Activated T-cell treated with anti-CD3 and anti-CD28 coated beads, Interleukin-2, amount 50 U/mL, for 4 hours (primary cell): ENCODE results near the gene ZFAND4. TPM values are rescaled to one million over a fixed set of nuclear protein-coding genes. Genes with fewer than 3 reads are reported as not detected.
"Not testable (repeated sequence)": the region's sequence is repeated elsewhere in the genome, so short reads cannot be mapped to it uniquely, and the experiment has no call there.

ENCODE experiments used
- ATAC-seq, 2 donors: fragments of 200-7000 bp; cut with Tn5 transposase; one replicate each; pipeline ENCODE4 v1.10.0; 2021
- DNase-seq: peaks from one replicate; pipeline ENCODE4 v3.0.0-alpha.2; 2020
- H3K27me3 Mint-ChIP-seq: one replicate; pipeline ENCODE4 v1.8.0; 2021; ENCODE audit warnings: low read depth, mixed read lengths
- H3K36me3 Mint-ChIP-seq: one replicate; pipeline ENCODE4 v1.8.0; 2022; ENCODE audit warnings: mixed read lengths; ENCODE audit not compliant: insufficient read depth
- H3K4me1 Mint-ChIP-seq: one replicate; pipeline ENCODE4 v1.8.0; 2021; ENCODE audit warnings: low read depth, mixed read lengths
- H3K4me3 Mint-ChIP-seq: one replicate; pipeline ENCODE4 v1.8.0; 2021; ENCODE audit warnings: mild to moderate bottlenecking, moderate library complexity, mixed read lengths
- H3K9me3 Mint-ChIP-seq: one replicate; pipeline ENCODE4 v1.8.0; 2021; ENCODE audit warnings: mixed read lengths
- total RNA-seq, 3 donors: library from RNA; stranded (reverse); gene quantifications; one replicate each; pipeline ENCODE4 v1.2.1, GENCODE V29; 2021

ZFAND4 gene
- total RNA-seq, 3 donors from 2014 or later: 10.6 to 14.3 (median 11.8) TPM

DNA sequence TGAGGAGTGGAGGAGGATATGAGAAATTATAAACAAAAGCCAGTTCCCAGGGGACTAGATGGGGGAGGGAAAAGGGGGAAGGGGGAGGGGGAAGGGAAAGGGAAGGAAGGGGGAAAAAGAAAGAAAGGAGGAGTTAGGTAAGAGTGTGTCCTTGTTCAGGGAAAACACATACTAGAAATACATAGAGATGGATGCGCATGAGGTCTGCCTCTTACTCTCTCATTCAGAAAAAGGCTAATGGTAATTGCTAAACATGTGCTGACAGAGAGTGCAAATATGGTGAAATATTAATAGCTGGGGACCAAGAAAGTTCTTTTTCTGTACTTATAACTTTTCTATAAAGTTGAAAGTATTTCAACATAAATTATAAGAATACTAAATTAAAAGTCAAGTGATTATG is 64.5 kb downstream of the ZFAND4 start:
- Mint-ChIP-seq H3K27me3 (no peaks in the 10 kb centered on the region), H3K36me3 (peaks cover 30% of the 10 kb centered on the region), H3K4me3 (no peak overlapping the region), H3K9me3 (peaks cover 8% of the 10 kb centered on the region), H3K4me1 (no peaks in the 10 kb centered on the region)
- no peak for ATAC-seq
- DNase-seq: no peak

DNA sequence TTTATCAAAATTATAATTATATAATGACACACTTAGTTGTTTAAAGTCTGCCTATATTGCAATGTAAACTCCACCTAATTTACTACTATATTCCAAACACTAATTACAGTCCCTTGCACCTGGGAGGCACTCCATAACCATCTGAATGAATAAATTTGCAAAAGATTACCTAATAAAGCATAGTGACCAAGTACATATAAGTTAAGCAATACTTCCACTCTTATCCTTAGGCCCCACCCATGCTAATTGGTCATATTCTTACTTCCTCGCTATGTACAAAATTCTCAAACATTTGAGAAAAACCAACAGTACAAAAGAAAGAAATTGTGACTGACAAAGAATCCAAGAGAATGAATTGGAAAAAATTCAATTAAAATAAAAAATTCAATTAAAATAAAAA is 65.3 kb downstream of the ZFAND4 start:
- no peak for DNase-seq
- Mint-ChIP-seq H3K4me3 (no peak overlapping the region), H3K27me3 (no peaks in the 10 kb centered on the region), H3K4me1 (no peaks in the 10 kb centered on the region), H3K36me3 (peaks cover 25% of the 10 kb centered on the region), H3K9me3 (peaks cover 8% of the 10 kb centered on the region)
- no peak for ATAC-seq

DNA sequence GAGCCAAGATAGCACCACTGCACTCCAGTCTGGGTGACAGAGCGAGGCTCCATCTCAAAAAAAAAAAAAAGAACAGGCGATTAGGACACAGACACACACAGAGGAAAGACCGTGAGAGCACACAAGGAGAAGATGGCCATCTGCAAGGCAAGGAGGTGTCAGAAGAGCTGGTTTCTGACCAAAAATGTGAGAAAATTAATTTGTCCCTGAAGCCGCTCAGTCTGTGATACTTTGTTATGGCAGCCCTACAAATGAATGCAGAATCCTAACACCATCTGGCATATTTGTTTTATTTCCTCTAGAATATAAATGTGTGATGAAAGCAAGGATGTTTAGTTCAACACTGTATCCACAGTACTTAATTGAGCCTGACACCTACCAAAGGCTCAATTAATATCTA is 69.7 kb downstream of the ZFAND4 start:
- Mint-ChIP-seq H3K36me3 (no peaks in the 10 kb centered on the region), H3K9me3 (peaks cover 5% of the 10 kb centered on the region), H3K27me3 (peaks cover 13% of the 10 kb centered on the region), H3K4me1 (peaks cover 3% of the 10 kb centered on the region), H3K4me3 (no peak overlapping the region)
- DNase-seq (no peak), ATAC-seq (no peak)

DNA sequence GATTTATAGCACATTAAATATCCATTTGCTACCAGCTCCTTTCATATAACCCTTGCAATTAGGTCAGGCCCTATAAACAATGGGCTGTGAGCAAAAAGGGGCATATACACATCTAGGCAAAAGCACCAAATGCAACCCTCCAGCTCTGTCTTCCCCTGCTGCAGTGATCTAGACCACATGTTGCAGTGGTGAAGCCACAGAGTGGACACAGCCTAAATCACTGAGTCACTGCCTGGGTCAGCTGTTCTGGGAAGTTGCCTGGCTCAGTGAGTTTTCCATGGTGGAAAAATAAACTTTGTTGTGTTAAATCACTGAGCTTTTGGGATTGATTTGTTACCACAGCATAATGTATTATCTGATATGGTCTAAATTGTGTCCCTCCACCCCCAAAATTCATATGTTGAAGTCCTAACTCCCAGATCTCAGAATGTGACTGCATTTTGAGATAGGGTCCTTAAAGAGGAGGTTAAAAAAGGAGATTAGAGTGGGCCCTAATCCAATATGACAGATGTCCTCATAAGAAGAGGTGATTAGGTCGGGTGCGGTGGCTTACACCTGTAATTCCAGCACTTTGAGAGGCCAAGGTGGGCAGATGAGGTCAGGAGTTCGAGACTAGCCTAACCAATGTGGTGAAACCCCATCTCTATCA is 70.4 kb downstream of the ZFAND4 start:
- no peaks in the 10 kb centered on the region for H3K36me3 Mint-ChIP-seq
- peaks cover 13% of the 10 kb centered on the region for H3K27me3 Mint-ChIP-seq
- no peak for ATAC-seq
- H3K9me3 Mint-ChIP-seq: peaks cover 5% of the 10 kb centered on the region
- no peak overlapping the region for H3K4me3 Mint-ChIP-seq
- peaks cover 3% of the 10 kb centered on the region for H3K4me1 Mint-ChIP-seq
- DNase-seq: no peak

DNA sequence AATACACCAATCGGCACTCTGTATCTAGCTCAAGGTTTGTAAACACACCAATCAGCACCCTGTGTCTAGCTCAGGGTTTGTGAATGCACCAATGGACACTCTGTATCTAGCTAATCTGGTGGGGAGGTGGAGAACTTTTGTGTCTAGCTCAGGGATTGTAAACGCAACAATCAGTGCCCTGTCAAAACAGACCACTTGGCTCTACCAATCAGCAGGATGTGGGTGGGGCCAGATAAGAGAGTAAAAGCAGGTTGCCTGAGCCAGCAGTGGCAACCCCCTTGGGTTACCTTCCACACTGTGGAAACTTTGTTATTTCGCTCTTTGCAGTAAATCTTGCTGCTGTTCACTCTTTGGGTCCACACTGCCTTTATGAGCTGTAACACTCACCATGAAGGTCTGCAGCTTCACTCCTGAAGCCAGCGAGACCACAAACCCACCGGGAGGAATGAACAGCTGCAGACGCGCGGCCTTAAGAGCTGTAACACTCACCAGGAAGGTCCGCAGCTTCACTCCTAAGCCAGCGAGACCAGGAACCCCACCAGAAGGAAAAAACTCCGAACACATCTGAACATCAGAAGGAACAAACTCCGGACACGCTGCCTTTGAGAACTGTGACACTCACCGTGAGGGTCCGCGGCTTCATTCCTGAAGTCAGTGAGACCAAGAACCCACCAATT is 71.2 kb downstream of the ZFAND4 start:
- H3K4me3 Mint-ChIP-seq, DNase-seq, H3K36me3 Mint-ChIP-seq, H3K9me3 Mint-ChIP-seq, ATAC-seq, H3K4me1 Mint-ChIP-seq: not testable (repeated sequence)
- H3K27me3 Mint-ChIP-seq: peaks cover 13% of the 10 kb centered on the region

DNA sequence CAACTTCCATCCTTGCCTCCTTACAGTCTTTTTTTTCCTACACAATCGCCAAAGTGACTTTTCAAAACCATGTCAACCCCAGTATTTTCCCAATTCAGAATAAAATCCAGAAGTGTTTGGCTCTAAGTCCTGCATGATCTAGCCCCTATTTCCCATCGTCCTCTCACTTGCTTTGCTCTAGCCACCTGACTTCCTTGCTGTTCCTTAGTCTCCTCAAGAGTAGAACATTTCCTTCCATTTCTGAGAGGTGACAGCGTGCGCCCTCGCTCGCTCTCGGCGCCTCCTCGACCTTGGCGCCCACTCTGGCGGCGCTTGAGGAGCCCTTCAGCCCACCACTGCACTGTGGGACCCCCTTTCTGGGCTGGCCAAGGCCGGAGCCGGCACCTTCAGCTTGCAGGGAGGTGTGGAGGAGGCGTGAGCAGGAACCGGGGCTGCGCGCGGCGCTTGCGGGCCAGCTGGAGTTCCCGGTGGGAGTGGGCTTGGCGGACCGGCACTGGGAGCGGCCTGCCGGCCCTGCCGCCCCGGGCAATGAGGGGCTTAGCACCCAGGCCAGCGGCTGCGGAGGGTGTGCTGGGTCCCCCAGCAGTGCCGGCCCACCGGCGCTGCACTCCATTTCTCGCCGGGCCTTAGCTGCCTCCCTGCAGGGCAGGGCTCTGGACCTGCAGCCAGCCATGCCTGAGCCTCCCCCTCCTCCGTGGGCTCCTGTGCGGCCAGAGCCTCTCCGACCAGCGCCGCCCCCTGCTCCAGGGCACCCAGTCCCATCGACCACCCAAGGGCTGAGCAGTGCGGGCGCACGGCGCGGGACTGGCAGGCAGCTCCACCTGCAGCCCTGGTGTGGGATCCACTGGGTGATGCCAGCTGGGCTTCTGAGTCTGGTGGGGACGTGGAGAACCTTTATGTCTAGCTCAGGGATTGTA is 72.0 kb downstream of the ZFAND4 start:
- H3K4me3 Mint-ChIP-seq, H3K9me3 Mint-ChIP-seq, H3K36me3 Mint-ChIP-seq, DNase-seq, H3K4me1 Mint-ChIP-seq, ATAC-seq: not testable (repeated sequence)
- peaks cover 13% of the 10 kb centered on the region for H3K27me3 Mint-ChIP-seq

DNA sequence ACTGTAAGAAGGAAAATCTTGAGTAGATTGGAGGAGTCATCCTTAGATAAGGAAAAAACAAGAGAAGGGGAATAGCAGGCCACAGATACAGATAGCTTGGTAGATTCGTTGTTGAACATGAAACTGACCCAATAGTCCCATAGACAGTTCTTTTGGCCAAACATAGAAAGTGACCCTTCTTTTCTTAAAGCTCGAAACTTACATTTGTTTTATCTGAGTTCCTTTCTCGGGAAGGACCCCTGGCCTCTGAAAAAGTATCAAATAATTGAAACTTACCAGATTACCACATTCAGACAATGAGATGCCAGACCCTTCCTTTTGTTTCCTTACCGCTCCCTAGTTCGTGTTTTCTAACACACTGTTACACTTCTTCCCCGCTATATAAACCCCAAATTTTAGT is 72.9 kb downstream of the ZFAND4 start:
- no peak overlapping the region for H3K4me3 Mint-ChIP-seq
- peaks cover 13% of the 10 kb centered on the region for H3K27me3 Mint-ChIP-seq
- H3K36me3 Mint-ChIP-seq: no peaks in the 10 kb centered on the region
- no peak for ATAC-seq
- peaks cover 6% of the 10 kb centered on the region for H3K4me1 Mint-ChIP-seq
- DNase-seq: no peak
- H3K9me3 Mint-ChIP-seq: peaks cover 5% of the 10 kb centered on the region

DNA sequence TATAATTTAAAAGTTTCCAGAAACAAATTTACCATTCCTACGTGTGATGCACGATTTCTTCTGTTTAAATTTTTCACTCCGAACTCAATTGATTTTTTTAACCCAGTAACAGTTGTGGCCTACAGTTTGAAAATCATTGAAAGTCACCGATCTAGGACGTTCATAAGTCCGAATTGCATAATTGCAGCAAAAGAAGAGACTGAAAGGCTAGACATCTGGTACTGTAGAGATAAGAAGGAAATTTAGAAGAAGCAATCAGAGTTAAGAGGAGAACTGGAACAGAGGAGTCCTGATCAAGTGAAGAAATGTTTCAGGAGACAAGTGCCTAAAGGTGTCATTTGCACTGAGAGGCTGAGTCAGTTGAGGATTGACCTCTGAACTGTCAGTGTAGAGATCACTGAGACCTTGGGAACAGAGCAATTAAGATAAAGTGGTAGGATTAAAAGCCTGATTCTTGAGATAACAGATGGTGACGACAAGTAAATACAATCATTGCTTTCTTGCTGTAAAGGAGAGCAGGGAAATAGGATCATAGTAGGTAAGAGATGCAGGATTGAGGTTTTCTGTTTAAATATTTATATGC is 73.5 kb downstream of the ZFAND4 start:
- DNase-seq: no peak
- Mint-ChIP-seq H3K36me3 (no peaks in the 10 kb centered on the region), H3K27me3 (peaks cover 13% of the 10 kb centered on the region), H3K4me3 (no peak overlapping the region), H3K9me3 (peaks cover 5% of the 10 kb centered on the region), H3K4me1 (peaks cover 7% of the 10 kb centered on the region)
- no peak for ATAC-seq

DNA sequence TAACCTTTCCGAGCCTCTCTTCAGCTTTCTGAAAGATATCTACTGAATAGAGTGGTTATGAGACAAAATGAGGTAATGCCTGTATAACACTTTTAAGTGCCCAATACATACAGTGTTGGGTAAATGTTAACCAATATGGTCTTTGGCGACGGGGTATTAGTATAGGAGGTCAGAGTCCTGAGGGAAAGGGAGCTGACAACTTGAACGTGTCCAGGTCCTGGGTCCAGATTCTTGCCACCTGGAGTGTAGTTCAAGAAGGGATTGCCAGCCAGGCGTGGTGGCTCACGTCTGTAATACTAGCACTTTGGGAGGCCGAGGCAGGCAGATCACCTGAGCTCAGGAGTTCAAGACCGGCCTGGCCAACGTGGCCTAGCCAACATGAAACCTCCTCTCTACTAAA is 76.0 kb downstream of the ZFAND4 start:
- H3K4me3 Mint-ChIP-seq: no peak overlapping the region
- H3K4me1 Mint-ChIP-seq: peaks cover 28% of the 10 kb centered on the region
- ATAC-seq: no peak

DNA sequence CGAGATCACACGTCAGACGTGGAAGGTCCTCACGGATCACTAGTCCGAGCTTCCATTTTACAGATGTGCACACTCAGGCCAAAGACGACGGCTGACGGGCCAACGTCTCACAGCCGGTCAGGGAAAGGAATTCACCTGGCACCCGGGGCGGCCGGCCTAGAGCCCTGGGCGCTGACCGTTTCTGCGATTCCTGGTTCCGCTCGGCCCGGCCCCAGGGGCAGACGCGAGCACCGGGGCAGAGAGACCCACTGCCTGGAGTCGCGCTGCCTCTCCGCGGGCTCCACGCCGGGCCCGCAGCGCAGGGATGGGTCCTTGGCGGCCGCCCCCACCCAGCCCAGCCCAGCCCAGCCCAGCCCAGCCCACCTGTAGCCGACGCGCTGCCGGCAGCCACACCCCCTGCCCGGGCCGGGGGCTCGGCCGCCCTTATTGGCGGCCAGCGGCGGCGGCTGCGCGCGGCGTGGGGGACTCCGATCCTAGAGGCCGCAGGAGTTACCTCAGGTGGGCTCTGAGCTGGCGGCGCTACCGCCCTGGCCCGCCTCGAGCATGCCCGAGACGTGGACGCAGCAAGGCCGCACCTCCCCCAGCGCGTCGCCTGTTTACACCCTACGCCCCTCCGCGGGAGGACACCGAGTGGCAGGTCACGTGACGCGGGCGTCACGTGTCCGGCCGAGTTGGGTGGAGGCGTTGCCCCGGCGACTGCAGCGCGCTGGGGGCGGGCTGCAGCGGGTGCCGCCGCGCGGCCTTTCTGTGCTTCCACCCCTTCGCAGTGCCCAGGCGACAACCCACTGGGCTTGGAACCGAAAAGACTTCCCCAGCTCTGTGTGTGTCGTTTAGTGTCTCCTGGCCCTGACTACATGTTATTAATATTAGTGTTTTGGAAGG is 78.1 kb downstream of the ZFAND4 start:
- Mint-ChIP-seq H3K36me3 (peaks cover 9% of the 10 kb centered on the region), H3K4me3 (peak overlapping the region; percentile 86), H3K9me3 (peaks cover 11% of the 10 kb centered on the region), H3K27me3 (peaks cover 5% of the 10 kb centered on the region), H3K4me1 (peaks cover 34% of the 10 kb centered on the region)
- ATAC-seq (peak; percentile 91 to 94), DNase-seq (peak; percentile 79)

More for the DNA sequence above, 76.0 kb downstream of the ZFAND4 start:
- peaks cover 9% of the 10 kb centered on the region for H3K27me3 Mint-ChIP-seq
- no peak for DNase-seq
- peaks cover 3% of the 10 kb centered on the region for H3K36me3 Mint-ChIP-seq
- peaks cover 5% of the 10 kb centered on the region for H3K9me3 Mint-ChIP-seq

- H3K36me3 Mint-ChIP-seq: peaks cover 9% of the 10 kb centered on the region
- H3K4me1 Mint-ChIP-seq: peaks cover 34% of the 10 kb centered on the region
- no peak for DNase-seq
- ATAC-seq: no peak
- no peaks in the 10 kb centered on the region for H3K27me3 Mint-ChIP-seq
- peaks cover 7% of the 10 kb centered on the region for H3K9me3 Mint-ChIP-seq
- H3K4me3 Mint-ChIP-seq: peak overlapping the region; percentile 86
These were observed 78.7 kb downstream of the ZFAND4 start for GRCh38 chr10:45593938-45594275.

DNA sequence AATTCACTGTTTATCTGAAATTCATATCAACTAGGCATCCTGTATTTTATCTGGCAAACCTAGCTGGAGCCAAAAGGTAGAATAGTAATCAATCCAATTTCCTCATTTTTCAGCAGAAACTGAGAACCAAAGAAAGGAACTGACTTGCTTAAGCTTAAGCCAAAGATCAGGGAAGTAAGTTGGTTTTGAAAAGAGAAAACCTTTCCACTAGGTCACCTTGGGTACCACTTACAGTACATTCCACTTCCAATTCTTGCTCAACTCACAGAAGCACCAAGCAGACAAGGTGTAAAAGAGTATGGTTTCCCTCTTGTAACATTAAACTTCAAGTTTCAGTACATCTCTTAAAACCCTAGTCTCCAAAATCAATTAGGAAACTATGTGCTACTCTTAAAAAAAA is 79.6 kb downstream of the ZFAND4 start:
- ATAC-seq: no peak
- Mint-ChIP-seq H3K9me3 (peaks cover 7% of the 10 kb centered on the region), H3K27me3 (no peaks in the 10 kb centered on the region), H3K4me3 (peak overlapping the region; percentile 86), H3K4me1 (peaks cover 34% of the 10 kb centered on the region), H3K36me3 (peaks cover 9% of the 10 kb centered on the region)
- DNase-seq: no peak

DNA sequence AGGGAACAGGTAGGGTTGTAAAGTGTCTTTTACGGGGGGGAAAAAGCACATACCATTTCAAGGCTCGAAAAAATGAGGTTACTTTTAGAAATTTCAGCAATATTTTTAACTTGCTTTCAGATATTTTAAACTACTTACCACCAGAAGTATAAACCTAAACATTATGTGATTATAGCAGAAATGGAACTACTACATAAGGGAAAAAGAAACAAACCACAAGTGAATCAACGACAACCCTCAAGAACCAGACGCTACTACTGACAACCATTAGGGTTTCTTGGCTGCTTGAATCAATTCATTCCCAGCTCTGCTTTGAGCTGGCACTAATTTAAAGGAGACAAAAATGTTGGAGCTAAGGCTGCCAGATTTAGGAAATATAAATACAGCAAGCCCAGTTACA is 80.1 kb downstream of the ZFAND4 start:
- ATAC-seq: peak in 1 of 2 donors; percentile 25
- peak overlapping the region; percentile 44 for H3K4me3 Mint-ChIP-seq
- H3K9me3 Mint-ChIP-seq: peaks cover 7% of the 10 kb centered on the region
- H3K36me3 Mint-ChIP-seq: peaks cover 11% of the 10 kb centered on the region
- no peaks in the 10 kb centered on the region for H3K27me3 Mint-ChIP-seq
- peaks cover 34% of the 10 kb centered on the region for H3K4me1 Mint-ChIP-seq
- DNase-seq: no peak
